RPMI7951 (cell line): Measurements from ENCODE around the gene GKN1. TPM values are rescaled to one million over a fixed set of nuclear protein-coding genes. Genes with fewer than 3 reads are reported as not detected.

Source experiments
- DNase-seq: peaks from one replicate; pipeline ENCODE4 v3.0.0-alpha.2; 2012; ENCODE audit warnings: low read depth
- total RNA-seq: library from RNA; depleted of rRNA; stranded (reverse); fragments of >200 nt; shearing (Covaris generic); gene quantifications from 2 replicates; pipeline ENCODE4 v1.2.3, GENCODE V29; 2014

The GKN1 gene
- total RNA-seq, 1 experiment from 2014 or later: not detected

GRCh38 chr2:69007169-69007568 lies 32.7 kb downstream of the GKN1 start:
- DNase-seq: no peak

DNA sequence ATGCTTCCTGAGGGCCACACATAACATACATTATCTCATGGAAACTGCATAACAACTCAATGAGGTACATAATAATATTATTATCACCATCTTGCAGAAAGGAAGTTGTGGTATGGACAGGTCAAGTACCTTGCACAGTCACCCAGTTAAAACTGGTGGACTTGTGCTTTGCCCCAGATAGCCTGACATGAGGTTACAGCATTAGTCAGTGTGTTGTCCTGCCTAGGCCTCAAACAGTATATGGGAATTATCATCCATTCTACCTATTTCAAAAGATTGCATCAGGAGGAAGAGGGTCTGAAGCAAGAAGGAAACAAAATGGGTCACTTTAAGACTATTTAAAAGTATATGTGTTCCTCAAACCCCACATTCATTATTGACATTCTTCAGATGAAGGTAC lies 33.2 kb downstream of the GKN1 start:
- no peak for DNase-seq

GRCh38 chr2:69010437-69011194 lies 36.2 kb downstream of the GKN1 start:
- DNase-seq: no peak

- no peak for DNase-seq
Measured at GRCh38 chr2:69011611-69012157, 37.2 kb downstream of the GKN1 start.

DNA sequence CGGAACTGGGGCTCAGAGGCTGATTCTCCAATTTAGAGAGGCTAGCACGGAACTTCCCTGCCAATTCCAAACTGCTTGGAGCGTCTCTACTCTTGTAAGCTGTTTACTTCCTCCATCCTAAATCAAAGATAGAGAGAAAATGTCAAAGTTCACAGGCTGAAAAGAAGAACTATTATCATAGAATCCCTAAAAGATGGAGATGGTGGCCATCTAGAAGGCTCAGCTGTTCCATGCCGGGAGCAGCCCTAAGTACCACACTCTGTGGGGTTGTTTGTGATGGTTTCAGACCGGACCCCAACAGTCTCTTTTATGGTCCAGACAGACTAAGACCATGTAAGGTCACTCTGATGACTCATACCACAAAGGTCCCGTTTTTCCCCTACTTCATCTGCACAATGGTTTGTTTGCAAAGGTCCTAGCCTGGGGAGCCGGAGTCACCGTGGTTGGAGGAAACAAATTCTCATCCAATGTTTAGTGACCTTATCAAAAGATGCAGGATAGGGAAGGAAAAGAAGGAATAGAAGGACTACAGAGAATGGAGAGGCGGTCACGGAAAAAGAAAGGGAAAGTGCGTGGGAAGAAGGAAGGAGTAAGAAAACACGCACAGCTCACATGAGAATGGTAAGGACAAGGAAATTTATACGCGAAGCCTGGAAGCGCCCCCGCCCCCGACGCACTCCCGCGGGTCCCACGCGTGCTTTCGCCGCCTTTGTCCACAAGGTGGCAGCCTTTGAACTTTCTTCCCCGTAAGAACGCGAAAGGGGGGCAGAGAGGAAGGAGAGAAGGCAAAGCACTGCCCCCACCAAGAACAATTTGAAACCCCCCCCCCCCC lies 38.1 kb downstream of the GKN1 start:
- DNase-seq: peak; percentile 70

DNA sequence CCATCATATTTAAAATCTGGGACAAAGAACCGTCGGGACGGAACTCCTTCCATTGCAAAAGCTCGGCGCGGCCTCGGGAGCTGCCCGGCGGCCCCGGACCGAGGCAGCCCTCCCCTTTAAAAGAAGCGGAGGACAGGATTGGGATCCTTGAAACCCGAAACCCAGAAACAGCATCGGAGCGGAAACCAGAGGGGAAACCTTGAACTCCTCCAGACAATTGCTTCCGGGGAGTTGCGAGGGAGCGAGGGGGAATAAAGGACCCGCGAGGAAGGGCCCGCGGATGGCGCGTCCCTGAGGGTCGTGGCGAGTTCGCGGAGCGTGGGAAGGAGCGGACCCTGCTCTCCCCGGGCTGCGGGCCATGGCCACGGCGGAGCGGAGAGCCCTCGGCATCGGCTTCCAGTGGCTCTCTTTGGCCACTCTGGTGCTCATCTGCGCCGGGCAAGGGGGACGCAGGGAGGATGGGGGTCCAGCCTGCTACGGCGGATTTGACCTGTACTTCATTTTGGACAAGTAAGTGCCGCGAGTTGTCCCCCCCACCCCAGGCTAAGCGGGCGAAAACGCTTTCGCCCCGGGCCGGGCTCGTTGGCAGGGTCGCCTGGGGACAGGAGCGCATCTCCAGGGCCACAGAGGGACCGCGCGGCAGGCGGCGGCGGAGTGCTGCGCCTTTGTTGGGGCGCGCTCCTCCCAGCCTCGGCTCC lies 38.9 kb downstream of the GKN1 start, which contains the start of gene ANTXR1:
ANTXR1 (plus strand) TSS at position 38 of the 698 bp plus-strand sequence; CDS start at position 359, 321 bp downstream.
- DNase-seq: peak; percentile 85

GRCh38 chr2:69013840-69014821 lies 39.7 kb downstream of the GKN1 start:
- peak; percentile 59 for DNase-seq

DNA sequence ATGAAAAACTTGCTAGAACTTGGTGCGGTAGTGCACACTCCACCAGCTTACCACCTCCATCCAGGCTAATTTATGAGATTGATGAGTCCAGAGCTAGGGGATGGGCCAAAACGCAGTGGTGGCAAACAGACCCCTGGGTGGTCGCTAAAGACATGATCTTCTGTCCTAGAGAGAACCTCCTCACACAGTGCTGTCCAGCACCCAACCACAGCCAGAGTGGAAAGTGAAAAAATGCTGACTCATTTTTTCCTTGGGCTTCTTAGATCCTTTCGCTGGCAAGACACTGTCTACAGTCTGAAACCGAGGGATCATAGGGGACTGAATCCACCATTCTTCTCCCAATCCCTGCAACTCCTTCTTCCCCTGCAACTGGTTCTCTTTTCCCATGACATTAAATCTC lies 42.6 kb downstream of the GKN1 start:
- DNase-seq: peak; percentile 58

GRCh38 chr2:69017835-69018234 lies 43.4 kb downstream of the GKN1 start:
- no peak for DNase-seq

GRCh38 chr2:69018678-69019095 lies 44.3 kb downstream of the GKN1 start:
- peak; percentile 50 for DNase-seq

DNA sequence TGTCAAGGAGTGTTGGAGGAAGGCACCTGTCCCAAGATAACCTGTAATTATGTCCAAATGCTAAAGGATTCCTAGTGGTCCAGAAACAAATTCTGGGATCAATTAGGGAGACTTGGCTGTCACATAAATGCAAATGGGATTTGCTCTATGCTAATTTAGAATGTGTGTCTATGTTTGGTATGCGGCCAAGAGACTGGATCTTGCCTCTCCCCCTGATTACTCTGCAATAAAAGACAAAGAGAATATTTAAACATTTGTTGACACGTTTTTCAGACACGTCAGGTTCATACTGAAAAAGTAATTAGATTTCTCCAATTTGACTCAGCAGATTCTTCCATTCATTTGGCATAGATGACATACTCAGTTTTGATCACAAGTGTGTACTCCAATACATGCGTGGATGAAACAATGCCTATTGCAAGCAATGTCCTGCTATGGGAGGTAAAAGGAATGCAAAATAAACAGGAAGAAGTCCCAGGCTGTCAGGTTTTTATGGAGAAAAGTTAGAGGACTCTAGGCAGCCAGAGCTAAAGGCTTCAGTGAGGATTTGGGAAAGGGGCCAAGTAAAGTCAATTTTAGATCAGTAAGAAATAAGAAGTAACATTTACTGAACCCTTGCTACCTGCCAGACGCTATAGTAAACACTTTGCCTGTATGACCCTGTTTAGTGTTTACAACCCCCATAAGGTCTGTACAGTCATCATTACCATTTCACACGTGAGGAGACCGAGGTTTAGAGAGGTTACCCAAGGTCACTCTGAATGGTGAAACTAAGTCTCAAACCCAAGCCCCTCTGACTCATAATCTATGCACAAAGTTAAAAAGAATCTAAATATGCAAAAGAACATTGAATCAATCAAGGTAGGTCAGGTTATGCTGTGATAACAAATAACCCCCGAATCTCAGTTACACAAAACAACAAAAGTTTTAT lies 46.3 kb downstream of the GKN1 start:
- no peak for DNase-seq

DNA sequence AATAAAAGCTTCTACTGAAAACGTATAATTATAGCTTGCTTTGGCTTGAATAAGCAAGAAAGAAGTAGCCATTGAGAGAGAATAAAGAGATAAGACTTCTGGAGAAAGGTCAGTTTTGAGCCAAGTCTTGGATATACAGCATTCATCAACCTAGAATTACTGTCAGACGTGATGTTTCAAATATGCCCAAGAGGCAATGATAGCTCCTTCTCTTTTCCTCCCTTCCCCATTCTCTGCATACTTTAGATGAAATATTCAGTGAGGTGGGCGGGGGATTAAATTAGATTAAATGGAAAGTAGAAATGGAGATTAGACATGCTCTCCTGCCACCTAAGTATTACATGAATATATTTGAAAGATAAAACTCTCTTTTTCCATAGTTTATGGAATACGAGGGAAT lies 47.3 kb downstream of the GKN1 start:
- DNase-seq: no peak

DNA sequence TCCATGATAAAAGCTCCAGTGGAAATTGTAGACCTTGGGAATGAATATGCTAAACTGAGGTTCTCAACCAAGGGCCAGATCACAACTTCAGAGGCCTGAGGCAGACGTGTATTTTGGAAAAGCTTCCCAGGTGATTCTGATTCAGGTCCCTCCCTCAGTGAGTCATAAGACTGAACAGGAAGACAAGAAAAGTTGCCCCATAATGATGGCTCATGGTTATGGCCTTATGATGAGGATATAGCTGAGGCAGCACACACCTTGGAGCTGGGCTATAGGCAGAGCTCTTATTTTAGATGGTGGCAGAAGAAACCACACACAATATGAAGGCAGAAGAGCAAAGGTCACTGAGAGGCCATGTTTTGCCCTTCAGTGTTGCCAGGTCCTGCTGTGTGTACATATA lies 48.1 kb downstream of the GKN1 start:
- no peak for DNase-seq

DNA sequence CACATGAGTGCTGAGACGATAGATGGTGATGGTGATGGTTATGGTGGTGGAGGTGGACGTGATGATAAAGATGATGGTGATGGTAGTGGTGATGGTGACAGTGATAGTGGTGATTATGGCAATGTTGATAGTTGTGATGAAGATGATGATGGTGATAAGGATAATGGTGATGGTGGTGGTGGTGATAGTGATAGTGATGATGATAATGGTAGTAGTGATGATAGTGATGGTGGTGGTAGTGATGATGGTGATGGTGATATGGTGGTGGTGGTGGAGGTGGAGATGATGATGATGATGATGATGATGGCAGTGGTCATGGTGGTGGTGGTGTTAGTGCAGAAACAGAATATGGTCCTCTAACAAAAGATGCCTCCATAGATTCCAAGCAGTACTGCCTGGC lies 48.8 kb downstream of the GKN1 start:
- no peak for DNase-seq

- DNase-seq: peak; percentile 56
Measured at GRCh38 chr2:69026026-69026425, 51.6 kb downstream of the GKN1 start.

- no peak for DNase-seq
Measured at GRCh38 chr2:69026691-69027459, 52.4 kb downstream of the GKN1 start.
